ENCODE results near the gene ENTHD1.

The ENTHD1 gene

DNA sequence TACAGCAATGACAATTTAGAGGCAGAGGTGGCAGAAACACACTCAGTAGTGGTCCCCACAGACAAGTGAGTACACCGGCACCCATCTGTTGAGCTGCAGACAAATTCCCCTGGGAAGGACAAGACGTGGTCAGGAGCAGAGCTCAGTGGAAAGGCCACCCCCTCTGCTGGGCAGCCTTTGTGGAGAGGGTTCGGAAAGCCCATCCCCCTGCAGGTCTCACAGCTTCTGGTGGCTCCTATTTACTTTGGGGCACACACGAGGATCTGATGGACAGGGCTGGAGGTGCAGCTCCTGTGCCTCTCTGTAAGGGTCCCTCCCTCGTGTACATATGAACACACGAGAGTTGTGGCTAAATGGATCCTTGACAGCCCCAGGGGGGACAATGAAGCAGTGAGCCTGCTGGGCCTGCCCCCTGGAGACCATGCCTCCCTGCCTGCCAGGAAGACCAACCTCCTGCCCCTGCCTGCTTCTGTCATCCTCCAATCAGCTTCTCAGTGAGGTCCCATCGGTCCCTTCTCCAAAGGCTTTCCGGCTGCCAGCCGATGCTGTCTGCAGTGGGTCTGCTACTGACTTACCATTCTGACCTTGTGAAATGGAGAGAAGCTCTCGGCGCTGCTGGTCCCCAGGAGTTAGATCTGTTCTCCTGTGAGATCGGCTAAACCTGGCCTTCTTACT is 161.5 kb downstream of the ENTHD1 start:
- peak; percentile 44 for DNase-seq (ENCODE audit: low spot score)

DNA sequence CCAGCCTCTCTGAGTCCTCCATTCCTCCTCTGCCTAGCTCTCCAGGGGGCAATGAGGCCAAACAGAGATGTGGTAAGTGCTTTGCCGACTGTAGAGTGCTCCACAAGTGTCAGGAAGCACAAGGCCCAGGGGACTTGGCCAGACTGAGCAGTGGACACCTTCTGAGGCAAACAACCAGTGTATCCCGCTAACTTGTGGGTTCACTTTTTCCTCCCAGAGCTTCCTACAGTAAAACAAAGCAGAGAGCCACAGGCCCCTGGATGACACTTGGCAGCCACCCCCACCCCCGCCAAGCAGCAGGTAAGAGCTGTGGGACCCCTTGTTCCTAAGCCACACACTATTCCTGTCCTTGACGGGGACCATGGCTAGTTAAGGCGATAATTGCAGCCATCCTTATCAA is 162.1 kb downstream of the ENTHD1 start:
- peak; percentile 41 for DNase-seq (ENCODE audit: low spot score)

DNA sequence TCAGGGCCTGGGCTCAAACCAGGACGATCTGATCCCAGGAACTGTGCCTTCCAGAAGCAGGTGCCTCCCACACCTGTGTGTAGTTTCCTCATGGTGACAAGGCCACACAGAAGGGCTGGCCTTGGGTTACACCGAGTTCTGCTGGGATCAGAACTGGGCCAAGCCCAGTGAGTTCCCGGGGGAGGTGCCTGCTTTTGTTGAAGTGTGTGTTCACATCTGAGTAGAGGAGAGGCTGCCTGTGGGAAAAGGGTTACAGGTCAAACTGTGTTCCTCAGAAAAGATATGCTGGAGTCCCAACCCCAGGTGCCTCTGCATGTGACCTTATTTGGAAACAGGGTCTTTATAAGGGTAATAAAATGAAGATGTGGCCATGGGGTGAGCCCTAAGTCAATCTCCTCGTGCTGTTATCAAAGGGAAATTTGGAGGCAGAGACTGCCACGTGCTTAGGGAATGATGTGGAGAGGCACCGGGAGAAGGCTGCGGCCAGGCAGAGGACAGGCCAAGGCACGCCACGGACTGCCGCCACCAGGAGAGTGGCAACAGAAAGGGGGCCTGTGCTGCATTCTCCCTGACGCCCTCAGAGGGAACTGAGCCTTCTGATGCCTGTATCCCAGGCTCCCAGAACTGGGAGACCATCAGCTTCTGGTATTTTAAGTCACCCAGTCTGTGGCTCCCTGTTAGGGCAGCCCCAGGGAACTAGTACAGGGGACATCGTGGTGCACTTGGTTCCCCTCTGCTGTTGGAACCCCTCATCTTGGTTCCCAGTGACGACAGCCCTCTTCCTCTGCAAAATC is 164.2 kb downstream of the ENTHD1 start:
- peak; percentile 37 for DNase-seq (ENCODE audit: low spot score)

DNA sequence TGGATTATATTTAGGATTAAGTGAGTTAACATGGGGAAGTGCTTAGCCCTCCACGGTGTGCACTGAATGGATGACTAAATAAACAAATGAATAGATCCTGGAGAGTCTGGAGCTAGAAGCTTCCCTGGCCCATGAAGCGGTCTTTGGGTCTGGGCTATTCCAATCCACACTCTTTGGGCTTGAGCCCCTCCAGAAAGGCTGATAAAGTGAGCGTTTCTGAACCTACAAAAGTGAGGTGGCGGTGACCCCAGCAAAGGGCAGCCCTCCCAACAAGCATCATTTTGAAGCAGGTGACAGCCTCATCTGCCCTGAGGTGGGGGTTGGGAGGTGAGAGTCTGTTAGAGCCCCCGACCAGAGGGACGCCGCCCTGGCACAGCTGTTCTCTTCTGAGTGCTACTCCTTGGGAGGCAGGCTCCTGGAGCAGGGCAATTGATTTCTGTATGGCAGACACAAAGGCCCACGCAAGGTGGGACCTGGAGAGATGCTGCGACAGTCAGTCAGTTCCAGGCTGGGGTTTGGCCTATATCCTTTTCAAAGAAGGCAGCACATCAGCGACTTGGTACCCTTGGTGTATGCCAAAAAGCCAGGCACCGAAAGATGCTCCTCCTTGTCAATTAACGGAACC is 165.2 kb downstream of the ENTHD1 start:
- no peak for DNase-seq (ENCODE audit: low spot score)

DNA sequence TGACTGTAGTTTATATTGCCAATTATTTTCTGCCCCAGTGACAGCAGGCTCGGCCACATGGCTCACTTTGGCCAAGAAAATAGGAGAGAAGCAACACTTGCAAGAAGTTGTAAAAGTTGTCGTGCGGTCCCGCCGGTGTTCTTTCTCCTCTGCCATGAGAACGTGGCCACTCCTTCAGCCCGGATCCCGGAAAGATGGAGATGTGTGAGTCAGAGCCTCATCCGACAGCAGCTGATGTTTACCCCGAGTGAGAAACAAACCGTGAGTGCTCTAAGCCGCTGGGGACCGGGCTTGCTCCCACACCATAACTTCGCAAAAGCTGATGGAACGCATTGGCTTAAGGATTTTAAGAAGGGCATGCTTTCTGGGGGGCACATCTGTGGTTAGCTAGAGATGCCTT is 166.0 kb downstream of the ENTHD1 start:
- peak; percentile 37 for DNase-seq (ENCODE audit: low spot score)

DNA sequence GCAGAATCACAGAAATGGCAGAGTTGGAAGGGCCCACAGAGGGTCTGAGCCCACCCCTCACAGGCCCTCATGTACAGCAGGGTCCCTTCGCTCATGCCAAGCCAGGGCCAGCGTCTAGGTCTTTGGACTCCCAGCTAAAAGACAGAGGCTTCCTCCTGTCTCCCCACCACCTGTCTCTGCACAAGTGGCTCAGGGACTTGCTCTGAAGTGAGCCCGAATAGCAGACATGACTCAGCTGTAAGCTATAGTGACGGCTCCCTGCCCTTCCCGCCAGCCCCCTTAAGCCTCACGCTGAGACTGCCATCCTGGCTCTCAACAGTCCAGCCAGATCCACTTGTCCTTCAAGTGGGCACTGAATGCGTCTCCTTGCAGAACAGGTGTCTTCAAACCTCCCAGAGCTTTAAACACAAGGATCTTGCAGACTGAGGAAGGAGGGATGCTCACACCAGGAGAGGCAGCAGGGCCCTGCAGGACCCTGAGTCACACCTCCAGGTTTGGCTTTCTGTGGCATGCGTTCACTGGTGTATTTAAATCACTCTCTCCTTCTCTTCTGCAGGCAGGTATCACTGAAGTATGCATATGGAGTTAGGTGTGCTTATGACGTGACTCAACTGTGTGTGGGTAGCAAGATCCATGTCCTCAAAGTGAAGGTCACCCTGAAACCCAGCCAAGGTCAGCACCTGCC is 168.1 kb downstream of the ENTHD1 start:
- peak; percentile 38 for DNase-seq (ENCODE audit: low spot score)

DNA sequence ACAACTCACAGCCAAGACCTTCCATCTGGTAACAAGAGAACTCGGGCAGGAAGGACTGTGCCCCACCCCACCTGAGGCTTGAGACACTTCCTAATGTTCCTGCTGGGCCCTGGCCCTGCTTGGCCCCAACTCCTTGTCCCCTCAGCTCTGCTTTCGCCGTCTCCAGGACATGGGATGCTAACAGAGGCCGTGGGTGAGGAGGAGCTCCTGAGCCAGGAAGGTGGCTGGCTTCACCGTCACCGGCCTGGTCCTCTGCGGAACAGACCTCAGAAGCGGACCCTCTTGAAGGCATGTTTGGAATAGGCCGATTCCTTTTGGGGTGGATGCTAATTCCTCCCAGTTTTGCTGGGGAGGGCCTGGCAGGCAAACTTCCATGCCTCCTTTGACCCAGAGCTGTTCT is 168.7 kb downstream of the ENTHD1 start:
- no peak for DNase-seq (ENCODE audit: low spot score)

DNA sequence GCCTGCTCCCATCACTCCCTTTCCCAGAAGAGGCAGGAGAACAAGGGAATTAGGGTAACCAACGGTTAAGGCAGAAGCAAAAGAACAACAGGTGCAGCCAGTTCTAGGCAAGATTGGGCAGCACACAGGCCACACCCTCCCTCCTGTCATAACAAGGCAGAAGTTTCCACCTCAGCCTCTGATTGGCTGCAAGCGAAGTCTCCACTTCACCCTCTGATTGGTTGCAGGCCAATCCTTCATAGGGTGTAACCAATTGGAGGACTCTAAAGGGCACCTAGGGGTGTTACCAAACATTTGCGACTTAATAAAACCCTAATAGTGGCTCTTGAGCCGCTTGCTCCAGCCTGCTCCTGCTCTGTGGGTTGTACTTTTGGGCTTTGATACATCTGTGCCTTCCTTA is 169.2 kb downstream of the ENTHD1 start:
- DNase-seq (ENCODE audit: low spot score), result peak; percentile 42

DNA sequence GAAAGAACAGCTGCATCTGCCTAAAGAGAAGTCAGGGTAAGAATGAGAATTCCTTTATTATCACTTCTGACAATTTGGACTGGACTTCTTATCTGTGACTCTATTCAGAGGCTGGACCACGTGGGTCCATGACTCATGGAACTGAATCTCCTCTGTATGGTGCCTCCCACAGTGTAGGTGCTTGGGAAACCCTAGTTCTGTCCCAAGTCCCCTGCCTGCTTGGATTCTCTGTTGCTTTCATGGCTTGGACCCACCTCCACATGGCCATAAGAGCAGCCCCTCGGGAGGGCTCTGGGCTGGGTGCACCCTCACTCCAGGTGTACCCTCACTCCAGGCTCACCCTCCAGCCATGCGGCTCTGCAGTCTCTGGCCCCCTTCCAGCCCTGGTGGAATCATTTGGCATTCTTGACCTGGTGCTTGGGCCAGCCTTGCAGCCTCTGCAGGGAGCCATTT is 169.6 kb downstream of the ENTHD1 start:
- DNase-seq (ENCODE audit: low spot score), result no peak

DNA sequence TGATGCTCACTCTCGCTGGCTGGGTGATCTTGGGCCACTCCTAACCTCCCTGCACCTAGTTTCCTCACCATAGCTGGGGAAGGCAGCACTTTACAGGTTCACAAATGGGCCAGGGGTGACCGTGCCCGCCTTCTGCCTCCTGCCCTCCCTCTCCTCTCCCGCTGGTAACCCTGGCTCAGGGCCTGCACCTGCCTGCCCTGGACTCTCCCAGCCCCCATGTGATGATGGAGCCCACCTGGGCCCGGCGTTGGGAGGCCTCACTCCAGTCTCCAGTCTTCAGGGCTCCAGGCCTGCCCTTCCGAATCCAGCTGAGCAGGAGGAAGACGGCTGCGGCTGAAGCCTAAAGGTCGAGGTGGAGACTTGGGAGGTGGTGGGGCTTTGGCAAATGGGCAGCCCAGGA is 170.1 kb downstream of the ENTHD1 start:
- no peak for DNase-seq (ENCODE audit: low spot score)

DNA sequence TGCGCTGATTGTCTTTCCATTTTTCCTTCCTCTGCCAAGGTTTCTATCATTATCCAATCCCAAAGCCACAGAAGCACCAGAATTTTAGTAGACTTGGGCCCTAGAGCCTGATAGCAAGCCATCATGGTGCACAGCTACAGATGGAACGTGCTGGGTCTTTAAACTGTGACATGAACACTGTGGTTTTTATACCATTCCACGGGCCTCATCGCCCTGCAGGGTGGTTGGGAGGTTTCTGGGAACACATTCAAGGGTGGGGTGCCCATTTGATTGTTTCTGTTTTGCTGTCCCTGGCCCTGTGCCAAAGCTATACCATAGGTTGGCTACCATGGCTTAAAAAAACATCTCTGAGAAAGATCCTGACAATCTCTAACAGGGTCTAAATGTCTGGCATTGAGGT is 171.1 kb downstream of the ENTHD1 start:
- no peak for DNase-seq (ENCODE audit: low spot score)

DNA sequence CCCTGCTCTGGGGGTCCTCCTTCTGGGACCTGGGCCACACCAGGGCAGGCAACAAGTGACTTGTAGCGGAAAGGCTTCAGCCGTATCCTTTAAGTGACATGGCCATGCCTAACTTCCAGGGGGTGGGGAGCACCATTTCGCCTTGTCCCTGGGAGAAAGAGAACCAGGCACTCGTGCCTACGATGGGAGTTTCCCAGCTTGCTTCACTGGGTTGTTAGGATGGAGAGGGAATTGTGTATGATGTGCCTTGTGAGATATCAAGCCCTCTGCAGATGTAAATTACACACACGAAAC is 171.6 kb downstream of the ENTHD1 start:
- DNase-seq (ENCODE audit: low spot score), result no peak

DNA sequence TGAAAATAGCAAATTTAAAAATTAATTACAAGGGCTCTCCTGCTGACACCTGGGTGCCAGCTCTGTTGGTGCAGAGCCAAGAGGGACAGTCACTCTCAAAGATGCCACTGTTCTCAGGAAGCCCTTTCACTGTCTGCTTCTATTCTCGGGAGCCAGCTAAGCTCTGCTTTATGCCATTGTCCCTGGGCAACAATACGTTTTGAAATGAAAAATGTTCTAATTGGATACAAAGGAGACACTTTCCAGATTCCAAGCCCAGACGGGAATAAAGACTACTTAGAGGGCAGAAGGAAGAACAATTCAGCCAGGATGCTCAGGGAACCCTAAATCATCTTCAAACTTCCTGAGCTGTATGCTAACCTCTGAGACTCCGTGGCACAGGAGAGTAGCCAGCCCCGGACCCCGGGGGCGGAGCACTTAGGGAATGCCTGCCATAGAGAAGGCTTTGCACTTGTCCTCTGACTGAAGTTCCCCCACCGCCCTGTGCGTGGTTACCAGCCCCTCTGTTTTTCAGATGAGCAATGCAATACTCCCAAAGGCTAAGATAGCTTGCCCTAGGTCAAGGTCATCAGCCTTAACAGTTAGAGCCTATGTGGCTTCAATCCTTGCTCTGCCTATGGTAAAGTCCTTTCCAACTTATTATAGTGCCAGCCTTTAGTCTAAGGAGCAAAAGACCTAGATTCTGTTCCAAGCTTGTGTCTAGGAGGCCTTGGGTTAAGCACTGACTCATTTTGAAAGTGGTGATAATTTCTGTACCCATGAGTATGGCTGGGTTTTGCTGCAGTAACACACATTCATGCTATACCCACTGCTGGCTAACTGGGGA is 172.1 kb downstream of the ENTHD1 start:
- no peak for DNase-seq (ENCODE audit: low spot score)

DNA sequence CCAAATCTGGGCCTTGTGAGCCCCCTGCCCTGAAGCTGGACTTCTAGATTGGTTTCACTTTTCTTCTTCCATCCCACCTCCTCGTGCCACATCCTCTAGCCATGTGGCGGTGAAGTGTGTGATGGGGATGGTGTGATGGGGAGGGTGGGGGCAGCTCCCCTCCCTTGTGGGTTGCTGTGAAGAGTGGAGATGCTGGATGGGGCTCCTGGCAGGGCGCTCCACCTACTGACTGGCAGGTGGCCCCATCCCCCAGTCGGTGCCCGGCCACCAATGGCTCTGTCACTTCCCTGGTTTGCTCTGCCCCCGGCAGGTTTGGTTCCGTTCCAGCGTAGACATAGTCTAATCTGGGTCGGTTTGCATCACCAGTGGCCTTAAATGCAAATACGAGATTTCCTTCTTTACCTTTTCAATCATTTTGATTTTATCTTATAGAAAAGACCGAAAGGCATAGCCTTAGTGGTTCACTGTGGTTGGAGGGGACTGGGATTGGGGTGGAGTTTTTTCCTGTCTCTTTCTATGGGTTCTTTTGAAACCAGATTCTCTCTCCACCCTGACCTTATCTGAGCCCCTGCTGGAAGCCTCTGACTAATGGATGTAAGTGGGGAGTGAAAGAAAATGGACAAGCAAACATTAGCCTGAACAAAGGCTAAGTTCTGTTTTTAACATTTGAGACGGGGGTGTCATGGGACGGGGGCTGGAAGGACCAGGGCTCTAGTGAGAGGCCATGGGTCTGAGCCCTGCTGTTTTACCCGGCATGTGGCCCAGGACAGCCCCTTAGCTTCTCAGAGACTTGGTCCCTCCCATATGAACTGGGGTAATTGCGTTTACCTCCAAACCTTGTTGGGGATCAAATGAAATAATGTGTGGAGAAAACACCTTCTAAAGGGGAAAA is 173.8 kb downstream of the ENTHD1 start:
- DNase-seq (ENCODE audit: low spot score), result no peak

DNA sequence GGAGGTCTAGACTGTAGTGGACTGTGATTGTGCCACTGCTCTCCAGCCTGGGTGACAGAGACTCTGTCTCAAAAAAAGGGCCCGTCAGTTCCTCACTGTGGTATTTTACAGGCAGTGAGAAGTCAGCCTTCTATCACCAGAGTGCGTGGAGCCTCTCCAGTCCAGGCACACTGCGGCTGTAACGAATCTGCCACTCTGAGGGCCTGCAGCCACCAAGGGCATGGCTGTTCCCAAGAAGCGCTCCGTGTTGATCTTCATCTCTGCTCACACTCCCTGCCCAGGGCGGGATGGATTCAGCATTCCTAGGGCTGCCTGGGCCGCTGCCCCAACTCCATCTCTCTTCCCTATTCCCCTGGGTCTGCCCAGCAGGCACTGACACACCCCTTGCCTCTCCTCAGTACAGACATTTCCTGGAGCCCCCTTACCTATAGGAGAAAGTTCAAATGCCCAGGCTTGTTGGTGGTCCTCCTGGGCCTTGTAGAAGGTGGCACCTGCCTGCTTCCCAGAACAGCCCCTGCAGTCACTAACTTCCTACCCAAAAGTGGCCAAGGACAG is 174.6 kb downstream of the ENTHD1 start:
- no peak for DNase-seq (ENCODE audit: low spot score)

DNA sequence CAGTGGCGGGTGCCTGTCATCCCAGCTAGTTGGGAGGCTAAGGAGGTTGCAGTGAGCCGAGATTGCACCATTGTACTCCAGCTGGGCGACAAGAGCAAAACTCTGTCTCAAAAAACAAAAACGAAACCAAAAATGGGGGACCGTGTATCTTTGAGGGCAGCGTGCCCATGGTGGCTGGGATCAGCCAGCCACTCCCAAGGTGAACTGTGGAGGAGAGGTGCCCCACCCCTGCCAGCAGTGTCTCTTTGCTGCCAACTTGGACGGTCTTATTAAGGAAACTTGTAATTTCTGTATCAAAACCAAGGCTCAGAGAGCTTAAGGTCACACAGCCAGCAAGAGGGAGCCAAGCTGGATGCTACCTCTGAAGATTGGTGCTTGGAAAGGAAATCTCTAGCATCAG is 175.4 kb downstream of the ENTHD1 start:
- no peak for DNase-seq (ENCODE audit: low spot score)

DNA sequence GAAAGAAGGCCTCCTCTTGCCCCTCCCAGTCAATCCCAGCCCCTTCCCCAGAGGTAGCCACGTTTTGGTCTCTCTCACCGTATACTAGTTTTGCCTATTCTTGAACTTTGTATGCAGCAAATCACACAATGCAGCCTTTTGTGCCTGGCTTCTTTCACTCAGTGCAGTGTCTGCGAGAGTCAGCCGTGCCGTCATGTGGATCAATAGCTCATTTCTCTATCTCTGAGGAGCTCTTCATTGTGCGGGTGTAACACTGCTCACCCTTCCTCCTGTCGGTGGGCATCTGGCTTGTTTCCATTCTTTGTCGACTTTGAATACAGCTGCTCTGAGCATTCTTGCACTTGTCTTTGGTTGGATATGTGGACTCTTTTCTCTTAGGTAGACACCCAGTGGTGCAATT is 176.5 kb downstream of the ENTHD1 start:
- no peak for DNase-seq (ENCODE audit: low spot score)

DNA sequence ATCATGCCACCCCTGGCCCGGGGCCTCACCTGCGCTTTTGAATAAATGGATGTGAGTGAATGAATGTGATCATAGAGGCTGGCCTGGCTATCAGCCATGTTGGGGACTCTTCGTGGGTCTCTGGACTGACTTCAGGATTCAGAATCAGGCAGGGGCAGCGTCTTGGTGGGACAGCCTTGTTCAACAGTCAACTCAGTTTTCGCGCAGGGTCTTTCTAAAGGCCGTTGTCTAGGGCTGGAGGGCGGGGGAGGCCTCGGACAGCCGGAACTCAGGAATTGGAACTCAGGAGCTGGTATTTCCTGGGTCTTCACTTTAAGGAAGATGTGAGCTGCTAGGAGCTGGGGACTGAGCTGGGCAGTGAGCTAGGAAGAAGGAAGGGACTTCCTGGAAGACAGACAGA is 177.0 kb downstream of the ENTHD1 start:
- DNase-seq (ENCODE audit: low spot score), result no peak

DNA sequence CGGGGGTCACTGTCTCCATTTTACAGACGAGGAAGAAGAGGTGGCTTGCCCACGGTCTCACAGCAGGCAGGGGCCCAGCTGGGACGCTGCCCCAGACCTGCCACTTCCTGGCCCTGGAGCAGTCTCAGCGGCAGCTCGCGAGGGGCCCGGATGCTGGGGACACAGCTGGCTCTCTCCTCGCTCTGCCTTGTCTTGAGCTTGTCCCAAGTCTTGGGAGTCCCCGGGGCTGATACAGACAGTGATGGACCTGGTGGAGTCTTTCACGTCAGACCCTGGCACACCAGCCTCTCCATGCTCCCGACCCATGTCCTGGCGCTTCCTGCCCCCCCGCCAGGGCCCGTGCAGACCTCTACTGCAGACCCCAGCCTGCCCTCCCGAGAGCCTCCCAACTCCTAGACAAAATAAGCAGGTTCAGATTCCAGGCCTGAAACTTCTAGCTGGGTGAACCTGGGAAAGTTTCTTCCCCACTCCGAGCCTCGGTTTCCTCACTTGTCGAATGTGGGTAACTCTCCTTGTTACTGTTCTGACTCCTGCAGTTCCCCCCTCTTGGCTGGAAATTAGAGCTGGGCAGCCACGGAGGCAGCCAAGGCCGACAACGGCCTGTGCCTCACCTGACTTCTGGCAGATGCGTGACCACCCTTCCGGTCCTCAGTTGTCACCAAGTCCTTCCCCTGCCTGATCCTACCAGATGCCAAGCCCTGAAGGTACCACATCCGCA is 177.6 kb downstream of the ENTHD1 start:
- no peak for DNase-seq (ENCODE audit: low spot score)

DNA sequence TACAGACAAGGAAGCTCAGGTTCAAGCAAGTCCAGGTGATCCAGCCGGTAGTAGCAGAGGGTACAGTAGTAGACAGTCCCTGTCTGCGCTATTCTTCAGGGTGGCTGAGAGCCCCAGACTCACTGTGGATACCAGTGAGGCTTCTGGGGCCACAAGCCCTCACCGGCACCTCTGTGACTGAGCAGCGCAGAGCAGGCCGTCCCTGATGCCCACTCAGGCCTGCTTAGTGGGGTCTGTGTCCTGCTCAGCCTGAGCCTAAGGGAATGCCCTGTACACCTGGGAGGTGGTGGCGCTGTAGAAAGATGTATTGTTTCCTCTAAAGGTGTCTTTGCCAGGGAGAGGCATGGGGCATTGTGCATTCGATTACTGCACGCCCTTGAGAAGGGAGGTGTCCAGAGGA is 179.2 kb downstream of the ENTHD1 start:
- DNase-seq (ENCODE audit: low spot score), result no peak

Measured in ecto neural progenitor cell (in vitro differentiated cells).